PC-9 (cell line): ENCODE results near the gene PKNOX2. TPM values are rescaled to one million over a fixed set of nuclear protein-coding genes. Genes with fewer than 3 reads are reported as not detected.

Source experiments
- BruUV-seq: library from RNA; stranded (reverse); fragments of 400-500 nt; replicated peaks from 2 replicates; lab custom pipeline; 2021; lab: Mats Ljungman, UMichigan
- CTCF ChIA-PET: fragments of 300-600 bp; sonication (Branson Sonifier 250); formaldehyde crosslinking; loops from one replicate; lab custom pipeline; 2022; ENCODE audit warnings: antibody characterized with exemption; lab: Charles Lee
- POLR2A ChIA-PET: fragments of 300-600 bp; sonication (Branson Sonifier 250); formaldehyde crosslinking; loops from one replicate; lab custom pipeline; 2022; ENCODE audit warnings: antibody characterized with exemption; ENCODE audit not compliant: unreplicated experiment; lab: Charles Lee
- DNase-seq, 2 experiments: peaks; one replicate each; pipeline versions ENCODE4 v3.0.0 to v3.0.0-alpha.2; 2015 to 2022; ENCODE audit warnings: mixed read lengths in 1 of 2
- H2AFZ ChIP-seq: fragments of 200-600 bp; sonication (generic); 2 replicates; pipeline ENCODE4 v1.8.1; 2017; ENCODE audit warnings: antibody characterized with exemption
- H3F3A ChIP-seq: fragments of 200-600 bp; sonication (generic); 2 replicates; pipeline ENCODE4 v1.8.1; 2017; ENCODE audit warnings: antibody characterized with exemption, mild to moderate bottlenecking, low read depth; ENCODE audit not compliant: insufficient read depth
- H3K27ac ChIP-seq: fragments of 200-600 bp; sonication (generic); 2 replicates; pipeline ENCODE4 v1.6.1; 2016; ENCODE audit warnings: mixed run types
- H3K27me3 ChIP-seq: fragments of 200-600 bp; sonication (generic); 2 replicates; pipeline ENCODE4 v1.6.1; 2016; ENCODE audit warnings: low read depth, mixed run types; ENCODE audit not compliant: insufficient read depth
- H3K36me3 ChIP-seq: fragments of 200-600 bp; sonication (generic); 2 replicates; pipeline ENCODE4 v1.6.1; 2016; ENCODE audit warnings: low read depth, mixed run types
- H3K4me1 ChIP-seq: fragments of 200-600 bp; sonication (generic); replicated peaks from 2 replicates; pipeline ENCODE4 v1.6.1; 2016; ENCODE audit warnings: mixed run types; ENCODE audit not compliant: insufficient read depth
- H3K4me2 ChIP-seq: fragments of 200-600 bp; sonication (generic); 2 replicates; pipeline ENCODE4 v1.6.1; 2017; ENCODE audit warnings: mixed run types
- H3K4me3 ChIP-seq: fragments of 200-600 bp; sonication (generic); 2 replicates; pipeline ENCODE4 v1.6.1; 2016; ENCODE audit warnings: mixed run types
- H3K79me2 ChIP-seq: fragments of 200-600 bp; sonication (generic); 2 replicates; pipeline ENCODE4 v1.6.1; 2017; ENCODE audit warnings: low read depth, mixed run types
- H3K9me2 ChIP-seq: fragments of 200-600 bp; sonication (generic); 2 replicates; pipeline ENCODE4 v1.8.1; 2017; ENCODE audit warnings: mild to moderate bottlenecking; ENCODE audit not compliant: insufficient read depth
- H3K9me3 ChIP-seq: fragments of 200-600 bp; sonication (generic); 2 replicates; pipeline ENCODE4 v1.8.1; 2016; ENCODE audit warnings: low read depth; ENCODE audit not compliant: insufficient read depth
- H4K20me1 ChIP-seq: fragments of 200-600 bp; sonication (generic); 2 replicates; pipeline ENCODE4 v1.8.1; 2017; ENCODE audit not compliant: insufficient read depth
- EZH2 ChIP-seq: fragments of 200-600 bp; sonication (generic); IDR thresholded peaks from 2 replicates; pipeline ENCODE4 v1.8.0; 2017; ENCODE audit warnings: antibody characterized with exemption, low read depth
- intact Hi-C: fragments of 100-400 bp; cut with micrococcal nuclease; formaldehyde crosslinking; loops from one replicate; pipeline ENCODE4 v1.10.0; 2022; ENCODE audit not compliant: unreplicated experiment
- total RNA-seq: library from RNA; stranded (reverse); gene quantifications from 2 replicates; pipeline ENCODE4 v1.2.3, GENCODE V29; 2021
- TF ChIP-seq, protein P1 (sequence below): fragments of 200-600 bp; sonication (generic); conservative IDR thresholded peaks from 2 replicates; pipeline ENCODE4 v1.6.1; 2017; ENCODE audit warnings: mixed run types, antibody characterized with exemption, mild to moderate bottlenecking, moderate library complexity

PKNOX2 gene
- total RNA-seq, 1 experiment from 2014 or later = not detected

DNA sequence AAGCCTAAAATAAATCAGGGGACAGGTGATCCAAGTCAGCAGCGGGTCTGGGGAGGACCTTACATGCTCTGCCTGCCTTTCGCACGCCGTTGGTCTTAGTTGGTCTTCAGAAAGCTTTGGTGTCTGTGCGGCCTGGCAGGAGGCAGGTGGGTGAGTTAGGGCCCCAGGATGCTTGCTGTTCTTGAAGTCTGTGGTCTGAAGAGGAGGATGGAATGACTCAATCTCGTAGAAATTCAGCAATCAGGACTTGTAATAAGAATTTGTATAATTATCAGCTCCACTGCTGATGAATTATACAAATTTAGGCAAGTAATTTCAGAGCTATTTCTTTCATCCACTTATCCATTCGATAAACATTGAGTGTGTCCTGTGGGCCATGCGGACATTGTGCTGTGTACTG lies 193.0 kb downstream of the PKNOX2 start:
- ChIA-PET CTCF (no interaction called here), POLR2A (no interaction called here)
- Histone ChIP-seq H3K9me3 (no peaks in the 10 kb centered on the region), H3K36me3 (no peaks in the 10 kb centered on the region), H3K9me2 (no peaks in the 10 kb centered on the region), H3K27ac (no peak overlapping the region), H3K27me3 (no peaks in the 10 kb centered on the region; the same call in 1 of the 2 replicates), H2AFZ (no peak overlapping the region), H4K20me1 (no peaks in the 10 kb centered on the region), H3K4me3 (no peak overlapping the region), H3K4me1 (no peaks in the 10 kb centered on the region), H3K79me2 (no peaks in the 10 kb centered on the region), H3F3A (no peaks in the 10 kb centered on the region), H3K4me2 (no peak overlapping the region)
- intact Hi-C loops = no loop called here
- no peak for DNase-seq
- BruUV-seq = no TSS peak
- TF ChIP-seq, protein P1, sequence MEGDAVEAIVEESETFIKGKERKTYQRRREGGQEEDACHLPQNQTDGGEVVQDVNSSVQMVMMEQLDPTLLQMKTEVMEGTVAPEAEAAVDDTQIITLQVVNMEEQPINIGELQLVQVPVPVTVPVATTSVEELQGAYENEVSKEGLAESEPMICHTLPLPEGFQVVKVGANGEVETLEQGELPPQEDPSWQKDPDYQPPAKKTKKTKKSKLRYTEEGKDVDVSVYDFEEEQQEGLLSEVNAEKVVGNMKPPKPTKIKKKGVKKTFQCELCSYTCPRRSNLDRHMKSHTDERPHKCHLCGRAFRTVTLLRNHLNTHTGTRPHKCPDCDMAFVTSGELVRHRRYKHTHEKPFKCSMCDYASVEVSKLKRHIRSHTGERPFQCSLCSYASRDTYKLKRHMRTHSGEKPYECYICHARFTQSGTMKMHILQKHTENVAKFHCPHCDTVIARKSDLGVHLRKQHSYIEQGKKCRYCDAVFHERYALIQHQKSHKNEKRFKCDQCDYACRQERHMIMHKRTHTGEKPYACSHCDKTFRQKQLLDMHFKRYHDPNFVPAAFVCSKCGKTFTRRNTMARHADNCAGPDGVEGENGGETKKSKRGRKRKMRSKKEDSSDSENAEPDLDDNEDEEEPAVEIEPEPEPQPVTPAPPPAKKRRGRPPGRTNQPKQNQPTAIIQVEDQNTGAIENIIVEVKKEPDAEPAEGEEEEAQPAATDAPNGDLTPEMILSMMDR = no peak
- TF ChIP-seq EZH2 = no peak

DNA sequence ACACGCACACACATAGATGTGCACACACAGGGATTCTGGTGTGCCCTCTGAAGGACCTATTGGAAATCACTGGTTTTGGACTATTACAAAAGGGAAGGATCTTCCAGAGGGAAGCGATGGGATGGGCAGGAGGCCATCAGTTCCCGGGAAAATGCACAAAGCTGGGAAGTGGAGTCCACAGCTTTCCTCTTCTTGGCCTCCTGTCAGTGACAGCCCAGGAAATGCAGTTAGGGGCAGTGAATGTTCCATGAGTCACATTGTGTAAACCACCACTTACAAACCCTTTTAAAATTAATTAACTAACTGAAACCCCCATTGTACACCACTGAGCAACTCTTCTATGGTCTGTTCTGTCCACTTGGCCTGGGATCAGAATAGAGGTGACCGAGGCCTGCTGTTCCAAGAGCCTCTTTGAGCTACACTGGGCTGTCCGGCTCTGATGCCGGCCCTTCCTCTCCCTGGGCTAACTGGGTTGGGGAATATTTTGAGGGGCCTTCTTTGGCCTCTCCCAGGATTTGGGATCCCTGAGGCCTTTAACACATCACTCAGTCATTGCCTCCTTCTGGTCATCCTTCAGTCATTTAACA lies 193.8 kb downstream of the PKNOX2 start:
- ChIA-PET POLR2A (no interaction called here), CTCF (no interaction called here)
- no peaks in the 10 kb centered on the region for H3K4me1 ChIP-seq
- no TSS peak for BruUV-seq
- no peaks in the 10 kb centered on the region for H3K9me3 ChIP-seq
- H3K79me2 ChIP-seq = no peaks in the 10 kb centered on the region
- H3K4me2 ChIP-seq = no peak overlapping the region
- TF ChIP-seq, protein P1 = no peak
- no peak for TF ChIP-seq EZH2
- no peaks in the 10 kb centered on the region for H3F3A ChIP-seq
- no peak for DNase-seq
- no peak overlapping the region for H2AFZ ChIP-seq
- H3K36me3 ChIP-seq = no peaks in the 10 kb centered on the region
- H4K20me1 ChIP-seq = no peaks in the 10 kb centered on the region
- intact Hi-C loops = no loop called here
- H3K27me3 ChIP-seq = no peaks in the 10 kb centered on the region; the same call in 1 of the 2 replicates
- H3K4me3 ChIP-seq = no peak overlapping the region
- H3K9me2 ChIP-seq = no peaks in the 10 kb centered on the region
- H3K27ac ChIP-seq = no peak overlapping the region

DNA sequence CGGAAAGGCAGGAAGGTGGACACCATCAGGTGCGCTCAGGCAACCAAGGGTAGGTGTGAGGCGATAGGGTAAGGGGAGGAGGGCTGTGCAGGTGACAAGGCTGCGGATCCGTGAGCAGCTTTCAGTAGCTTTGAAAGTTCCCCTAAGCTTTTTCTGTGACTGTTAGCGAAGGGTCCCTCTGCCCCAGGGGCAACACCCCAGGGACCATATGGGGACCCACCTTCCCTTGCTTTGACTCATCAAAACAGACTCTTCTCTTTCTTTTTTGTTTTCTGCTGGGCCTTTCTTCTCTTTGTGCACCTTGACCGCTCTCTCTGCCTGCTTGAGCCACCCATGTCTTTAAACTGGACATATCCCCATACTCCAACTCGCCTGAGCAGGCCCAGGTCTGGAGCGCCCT lies 194.6 kb downstream of the PKNOX2 start:
- BruUV-seq = no TSS peak
- Histone ChIP-seq H3K9me2 (no peaks in the 10 kb centered on the region), H3K4me2 (no peak overlapping the region), H3K4me1 (no peaks in the 10 kb centered on the region), H3F3A (no peaks in the 10 kb centered on the region), H3K9me3 (no peaks in the 10 kb centered on the region), H3K36me3 (no peaks in the 10 kb centered on the region), H3K4me3 (no peak overlapping the region), H3K27me3 (peaks cover 7% of the 10 kb centered on the region; the same call in 1 of the 2 replicates), H3K27ac (no peak overlapping the region), H2AFZ (no peak overlapping the region), H4K20me1 (no peaks in the 10 kb centered on the region), H3K79me2 (no peaks in the 10 kb centered on the region)
- DNase-seq = no peak
- ChIA-PET POLR2A (no interaction called here), CTCF (no interaction called here)
- no peak for TF ChIP-seq EZH2
- TF ChIP-seq, protein P1 = no peak
- intact Hi-C loops = no loop called here
